UCSD-AML1 (cell line): Measurements from ENCODE around the gene RB1.

Source experiments
- DNase-seq: peaks from one replicate; lab custom pipeline; 2025; ENCODE audit not compliant: unreplicated experiment; lab: John Stamatoyannopoulos, UW

The RB1 gene

GRCh38 chr13:48492470-48493065 lies 189.0 kb downstream of the RB1 start:
- peak; percentile 79 for DNase-seq

GRCh38 chr13:48493066-48493765 lies 189.7 kb downstream of the RB1 start:
- no peak for DNase-seq

- DNase-seq: no peak
Measured at GRCh38 chr13:48493851-48494250, 190.3 kb downstream of the RB1 start.

- no peak for DNase-seq
Measured at GRCh38 chr13:48494874-48495273, 191.3 kb downstream of the RB1 start.

GRCh38 chr13:48496271-48497161 lies 193.0 kb downstream of the RB1 start:
- DNase-seq: no peak

- no peak for DNase-seq
Measured at GRCh38 chr13:48497669-48498068, 194.1 kb downstream of the RB1 start.

- DNase-seq: peak; percentile 18
Measured at GRCh38 chr13:48500652-48501197, 197.2 kb downstream of the RB1 start.

- no peak for DNase-seq
Measured at GRCh38 chr13:48501705-48502104, 198.2 kb downstream of the RB1 start.

GRCh38 chr13:48502601-48503319 lies 199.2 kb downstream of the RB1 start:
- DNase-seq: no peak

- DNase-seq: no peak
Measured at GRCh38 chr13:48504606-48505005, 201.1 kb downstream of the RB1 start.

- no peak for DNase-seq
Measured at GRCh38 chr13:48505012-48505411, 201.5 kb downstream of the RB1 start.

GRCh38 chr13:48505597-48506091 lies 202.1 kb downstream of the RB1 start:
- DNase-seq: peak; percentile 42

- DNase-seq: no peak
Measured at GRCh38 chr13:48506092-48506701, 202.6 kb downstream of the RB1 start.

- DNase-seq: no peak
Measured at GRCh38 chr13:48507021-48507420, 203.5 kb downstream of the RB1 start.

- DNase-seq: no peak
Measured at GRCh38 chr13:48508011-48508410, 204.5 kb downstream of the RB1 start.

GRCh38 chr13:48510698-48511097 lies 207.1 kb downstream of the RB1 start:
- no peak for DNase-seq

GRCh38 chr13:48511621-48512230 lies 208.2 kb downstream of the RB1 start:
- DNase-seq: no peak

- DNase-seq: no peak
Measured at GRCh38 chr13:48514793-48515192, 211.2 kb downstream of the RB1 start.

- no peak for DNase-seq
Measured at GRCh38 chr13:48515732-48516131, 212.2 kb downstream of the RB1 start.

GRCh38 chr13:48518083-48518482 lies 214.5 kb downstream of the RB1 start:
- no peak for DNase-seq
